HepG2 (cell line): Measurements from ENCODE around the gene C18orf63. TPM values are rescaled to one million over a fixed set of nuclear protein-coding genes. Genes with fewer than 3 reads are reported as not detected.

Source experiments
- ATAC-seq: fragments of 200-7000 bp; cut with Tn5 transposase; 3 replicates; pipeline ENCODE4 v1.9.1; 2020; ENCODE audit warnings: mild to moderate bottlenecking, moderate library complexity
- BruUV-seq: library from RNA; stranded (reverse); fragments of 400-500 nt; replicated peaks from 2 replicates; lab custom pipeline; 2021; lab: Mats Ljungman, UMichigan
- CTCF ChIA-PET: fragments of 300-600 bp; formaldehyde crosslinking; extraction: SDS; loops from one replicate; lab custom pipeline; 2021; ENCODE audit warnings: low total read pairs, inconsistent platforms, low intra/inter-chr PET ratio; lab: Yijun Ruan, JAX
- POLR2A ChIA-PET: fragments of 350-600 bp; sonication (Branson Sonifier 250); formaldehyde crosslinking; loops from one replicate; lab custom pipeline; 2020; ENCODE audit warnings: antibody characterized with exemption, inconsistent platforms; lab: Yijun Ruan, JAX
- DNase-seq: peaks from one replicate; pipeline ENCODE4 v3.0.0-alpha.2; 2015; ENCODE audit warnings: low spot score
- FAIRE-seq: peaks from 3 replicates; lab custom pipeline; 2011; peaks lifted over from hg19 to GRCh38; lab: Jason Lieb, UNC
- H2AFZ ChIP-seq: one replicate; pipeline ENCODE4 v1.6.1; 2011; ENCODE audit warnings: low read length, inconsistent platforms
- H3K27ac ChIP-seq: fragments of 300-600 bp; 3 replicates; pipeline ENCODE4 v1.8.0; 2011; ENCODE audit warnings: mixed run types, mild to moderate bottlenecking, mixed read lengths, low read length, inconsistent platforms; ENCODE audit not compliant: insufficient read depth; ENCODE audit errors: extremely low read length
- H3K27me3 ChIP-seq, 2 experiments: fragments of 200-600 bp in 1 of 2; 2 replicates in 1 of 2; 3 replicates in 1 of 2; pipeline versions ENCODE4 v1.6.0 to v1.8.0; 2011; ENCODE audit warnings: low read length in 2 of 2, mild to moderate bottlenecking in 2 of 2, moderate library complexity in 2 of 2, inconsistent platforms in 1 of 2; ENCODE audit not compliant: insufficient read depth in 2 of 2, control insufficient read depth in 1 of 2
- H3K36me3 ChIP-seq, 2 experiments: fragments of 200-600 bp in 1 of 2; replicated peaks in 1 of 2; 2 replicates in 1 of 2; 3 replicates in 1 of 2; pipeline versions ENCODE4 v1.5.1 to v1.8.0; 2011; ENCODE audit warnings: low read length in 2 of 2, inconsistent platforms in 1 of 2; ENCODE audit not compliant: insufficient read depth in 2 of 2, control insufficient read depth in 1 of 2
- H3K4me1 ChIP-seq: 2 replicates; pipeline ENCODE4 v1.5.1; 2012; ENCODE audit warnings: low read length, inconsistent platforms; ENCODE audit not compliant: insufficient read depth
- H3K4me2 ChIP-seq: 2 replicates; pipeline ENCODE4 v1.6.0; 2011; ENCODE audit warnings: low read depth, low read length, inconsistent platforms
- H3K4me3 ChIP-seq, 3 experiments: fragments of 200-600 bp in 1 of 3; sonication (generic), shearing (Covaris generic) in 1 of 3; replicated peaks in 1 of 3; 2 replicates each; pipeline ENCODE4 v1.5.1; 2011 to 2016; ENCODE audit warnings: low read length in 3 of 3, inconsistent platforms in 2 of 3, low read depth in 2 of 3, mild to moderate bottlenecking in 2 of 3, control low read depth in 1 of 3, mixed read lengths in 1 of 3; ENCODE audit not compliant: insufficient read depth in 1 of 3
- H3K79me2 ChIP-seq: one replicate; pipeline ENCODE4 v1.6.1; 2011; ENCODE audit warnings: low read length, inconsistent platforms; ENCODE audit not compliant: insufficient read depth
- H3K9ac ChIP-seq: 2 replicates; pipeline ENCODE4 v1.6.0; 2011; ENCODE audit warnings: mild to moderate bottlenecking, low read depth, low read length, inconsistent platforms; ENCODE audit not compliant: insufficient read depth
- H3K9me3 ChIP-seq: 2 replicates; pipeline ENCODE4 v1.5.1; 2012; ENCODE audit warnings: mild to moderate bottlenecking, low read length
- H4K20me1 ChIP-seq: 2 replicates; pipeline ENCODE4 v1.6.0; 2011; ENCODE audit warnings: inconsistent platforms, mild to moderate bottlenecking, low read length, moderate library complexity; ENCODE audit not compliant: insufficient read depth
- AGO1 ChIP-seq: fragments of 200-400 bp; formaldehyde crosslinking; IDR thresholded peaks from 2 replicates; pipeline ENCODE4 v1.6.1; 2017; ENCODE audit warnings: mild to moderate bottlenecking, low read depth, low read length, moderate library complexity; ENCODE audit not compliant: poor library complexity, severe bottlenecking
- ATF1 ChIP-seq: IDR thresholded peaks from 2 replicates; pipeline ENCODE4 v1.6.1; 2016; ENCODE audit warnings: mild to moderate bottlenecking, control low read depth
- HNF4A ChIP-seq: sonication (generic); formaldehyde crosslinking; IDR thresholded peaks from 2 replicates; pipeline ENCODE4 v1.4.0; 2020; ENCODE audit warnings: missing genetic modification reagents
- ISX ChIP-seq: sonication (generic); formaldehyde crosslinking; conservative IDR thresholded peaks from 2 replicates; pipeline ENCODE4 v1.5.0; 2020; ENCODE audit warnings: missing genetic modification reagents
- MAX ChIP-seq: IDR thresholded peaks from 2 replicates; pipeline ENCODE4 v1.6.1; 2012; ENCODE audit warnings: inconsistent platforms
- NFKB2 ChIP-seq: sonication (generic); formaldehyde crosslinking; IDR thresholded peaks from 2 replicates; pipeline ENCODE4 v1.4.0; 2020; ENCODE audit warnings: missing genetic modification reagents, borderline replicate concordance
- NR3C1 ChIP-seq: sonication (generic); formaldehyde crosslinking; IDR thresholded peaks from 2 replicates; pipeline ENCODE4 v1.4.0; 2020; ENCODE audit warnings: missing genetic modification reagents
- PHB2 ChIP-seq: fragments of 450-650 bp; IDR thresholded peaks from 2 replicates; pipeline ENCODE4 v1.6.1; 2018; ENCODE audit not compliant: partially characterized antibody
- REXO4 ChIP-seq: sonication (generic); formaldehyde crosslinking; IDR thresholded peaks from 2 replicates; pipeline ENCODE4 v1.8.0; 2022; ENCODE audit warnings: missing genetic modification reagents, mild to moderate bottlenecking, borderline replicate concordance
- SP4 ChIP-seq: sonication (generic); formaldehyde crosslinking; IDR thresholded peaks from 2 replicates; pipeline ENCODE4 v1.8.1; 2023; ENCODE audit warnings: mild to moderate bottlenecking, missing genetic modification reagents
- TBP ChIP-seq: sonication (generic); formaldehyde crosslinking; IDR thresholded peaks from 2 replicates; pipeline ENCODE4 v1.5.0; 2020; ENCODE audit warnings: missing genetic modification reagents
- U2AF2 ChIP-seq: fragments of 200-400 bp; formaldehyde crosslinking; IDR thresholded peaks from 2 replicates; pipeline ENCODE4 v1.6.1; 2017; ENCODE audit warnings: low read depth, mild to moderate bottlenecking, low read length
- ZBTB38 ChIP-seq: sonication (generic); formaldehyde crosslinking; IDR thresholded peaks from 2 replicates; pipeline ENCODE4 v1.5.1; 2020; ENCODE audit warnings: mild to moderate bottlenecking, missing genetic modification reagents
- ZNF776 ChIP-seq: sonication (generic); formaldehyde crosslinking; IDR thresholded peaks from 2 replicates; pipeline ENCODE4 v1.4.0; 2020; ENCODE audit warnings: mild to moderate bottlenecking, missing genetic modification reagents
- WGBS: methylation state at CpG from one replicate; pipeline ENCODE4 v1.1.6; 2017; ENCODE audit warnings: low lambda C conversion rate; 5-methylcytosine and 5-hydroxymethylcytosine counted together
- in situ Hi-C: cut with HindIII; loops from 2 replicates; pipeline ENCODE4 v1.10.0; 2017; ENCODE audit warnings: low pct_unique_long_range_greater_than_20kb; ENCODE audit not compliant: extremely low pct_ligation_motif_present
- intact Hi-C: fragments of 100-400 bp; cut with micrococcal nuclease; formaldehyde crosslinking; loops from one replicate; pipeline ENCODE4 v1.10.0; 2022; ENCODE audit not compliant: unreplicated experiment
- polyA plus RNA-seq, 8 experiments: library from polyadenylated mRNA; depleted of rRNA in 3 of 8; stranded (reverse) in 7 of 8; unstranded in 1 of 8; fragments of >200 nt; fragmentation: Illumina TruSeq in 4 of 8; extraction: Trizol in 4 of 8; gene quantifications; 2 replicates each; pipeline versions ENCODE4 v1.2.1 to v1.2.3, GENCODE V29; 2011 to 2016; ENCODE audit warnings: low read depth in 4 of 8, missing spikeins in 1 of 8, mixed read lengths in 1 of 8; ENCODE audit not compliant: insufficient read depth in 1 of 8
- total RNA-seq, 5 experiments: library from RNA; depleted of rRNA; stranded (reverse); fragments of >200 nt; fragmentation: Illumina TruSeq; extraction: Trizol; gene quantifications; 2 replicates each; pipeline ENCODE4 v1.2.3, GENCODE V29; 2016; ENCODE audit warnings: low read depth in 1 of 5
- TF ChIP-seq, protein P1 (sequence below): sonication (generic); formaldehyde crosslinking; IDR thresholded peaks from 2 replicates; pipeline ENCODE4 v1.5.1; 2020; ENCODE audit warnings: mild to moderate bottlenecking, missing genetic modification reagents, moderate library complexity

Gene C18orf63
- total and polyA plus RNA-seq, 2 of the 13 experiments (the other 11 are each of a cell fraction or from before 2014, with no cell fraction given): 0.01 TPM; not detected in 1

GRCh38 chr18:74268175-74268574, 47.5 kb upstream of the C18orf63 start:
- Histone ChIP-seq H3K36me3 (peaks cover 0 to 8% of the 10 kb centered on the region in 2 experiments; a peak in 3 of 5 replicates), H3K9ac (no peak overlapping the region), H3K27me3 (no peaks in the 10 kb centered on the region), H3K4me3 (no peak overlapping the region), H3K27ac (peak overlapping the region; percentile 49), H4K20me1 (no peaks in the 10 kb centered on the region), H3K9me3 (no peaks in the 10 kb centered on the region), H3K4me2 (no peak overlapping the region), H2AFZ (no peak overlapping the region), H3K79me2 (peaks cover 81% of the 10 kb centered on the region), H3K4me1 (peaks cover 69% of the 10 kb centered on the region)
- FAIRE-seq (no peak), ATAC-seq (no peak), DNase-seq (no peak)
- ChIA-PET POLR2A (interaction anchor here (2.6 kb wide), 1 partner anchor 9 kb away, joined by 5 read pairs; no protein-coding TSS in a partner anchor), CTCF (no interaction called here)
- intact Hi-C loops (loop anchor here (5.0 kb wide), 1 partner anchor 36 kb away; no protein-coding TSS in a partner anchor), in situ Hi-C loops (no loop called here)
- 86% methylated on average over 7 of the region's 7 CpGs for WGBS
- no TSS peak for BruUV-seq
- TF ChIP-seq PHB2 (no peak), ATF1 (CRISPR knock-in tag) (no peak), HNF4A (peak; percentile 11; the same call in 1 of the 2 replicates), TBP (no peak), REXO4 (CRISPR knock-in tag) (no peak), NR3C1 (no peak), ISX (CRISPR knock-in tag) (no peak), U2AF2 (no peak), MAX (no peak), AGO1 (no peak), SP4 (CRISPR knock-in tag) (0 out of 2 replicates have a peak, but pooled peaks have one; percentile 29), ZBTB38 (CRISPR knock-in tag) (peak; percentile 50; the same call in 1 of the 2 replicates), NFKB2 (CRISPR knock-in tag) (0 out of 2 replicates have a peak, but pooled peaks have one; percentile 29), ZNF776 (CRISPR knock-in tag) (no peak)
- TF ChIP-seq, protein P1, sequence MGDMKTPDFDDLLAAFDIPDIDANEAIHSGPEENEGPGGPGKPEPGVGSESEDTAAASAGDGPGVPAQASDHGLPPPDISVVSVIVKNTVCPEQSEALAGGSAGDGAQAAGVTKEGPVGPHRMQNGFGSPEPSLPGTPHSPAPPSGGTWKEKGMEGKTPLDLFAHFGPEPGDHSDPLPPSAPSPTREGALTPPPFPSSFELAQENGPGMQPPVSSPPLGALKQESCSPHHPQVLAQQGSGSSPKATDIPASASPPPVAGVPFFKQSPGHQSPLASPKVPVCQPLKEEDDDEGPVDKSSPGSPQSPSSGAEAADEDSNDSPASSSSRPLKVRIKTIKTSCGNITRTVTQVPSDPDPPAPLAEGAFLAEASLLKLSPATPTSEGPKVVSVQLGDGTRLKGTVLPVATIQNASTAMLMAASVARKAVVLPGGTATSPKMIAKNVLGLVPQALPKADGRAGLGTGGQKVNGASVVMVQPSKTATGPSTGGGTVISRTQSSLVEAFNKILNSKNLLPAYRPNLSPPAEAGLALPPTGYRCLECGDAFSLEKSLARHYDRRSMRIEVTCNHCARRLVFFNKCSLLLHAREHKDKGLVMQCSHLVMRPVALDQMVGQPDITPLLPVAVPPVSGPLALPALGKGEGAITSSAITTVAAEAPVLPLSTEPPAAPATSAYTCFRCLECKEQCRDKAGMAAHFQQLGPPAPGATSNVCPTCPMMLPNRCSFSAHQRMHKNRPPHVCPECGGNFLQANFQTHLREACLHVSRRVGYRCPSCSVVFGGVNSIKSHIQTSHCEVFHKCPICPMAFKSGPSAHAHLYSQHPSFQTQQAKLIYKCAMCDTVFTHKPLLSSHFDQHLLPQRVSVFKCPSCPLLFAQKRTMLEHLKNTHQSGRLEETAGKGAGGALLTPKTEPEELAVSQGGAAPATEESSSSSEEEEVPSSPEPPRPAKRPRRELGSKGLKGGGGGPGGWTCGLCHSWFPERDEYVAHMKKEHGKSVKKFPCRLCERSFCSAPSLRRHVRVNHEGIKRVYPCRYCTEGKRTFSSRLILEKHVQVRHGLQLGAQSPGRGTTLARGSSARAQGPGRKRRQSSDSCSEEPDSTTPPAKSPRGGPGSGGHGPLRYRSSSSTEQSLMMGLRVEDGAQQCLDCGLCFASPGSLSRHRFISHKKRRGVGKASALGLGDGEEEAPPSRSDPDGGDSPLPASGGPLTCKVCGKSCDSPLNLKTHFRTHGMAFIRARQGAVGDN: peak; percentile 65
